GM13977 (cell line): ENCODE measurements around the gene TYMP.
"Not testable (repeated sequence)": the region's sequence is repeated elsewhere in the genome, so short reads cannot be mapped to it uniquely, and the experiment has no call there.

ENCODE experiments used
- DNase-seq: peaks from one replicate; pipeline ENCODE4 v3.0.0; 2012; ENCODE audit warnings: low spot score
- CTCF ChIP-seq: IDR thresholded peaks from 2 replicates; pipeline ENCODE4 v1.5.1; 2012; ENCODE audit warnings: mild to moderate bottlenecking, control low read depth; ENCODE audit not compliant: insufficient read depth; ENCODE audit errors: extremely low read depth, missing control alignments
- in situ Hi-C: fragments of 300-500 bp; cut with MboI; formaldehyde crosslinking; loops from one replicate; pipeline ENCODE4 v1.12.0; 2022; ENCODE audit warnings: low sequenced_read_pairs, low pct_unique_long_range_greater_than_20kb, mixed read lengths, inconsistent platforms; ENCODE audit not compliant: unreplicated experiment

TYMP gene

DNA sequence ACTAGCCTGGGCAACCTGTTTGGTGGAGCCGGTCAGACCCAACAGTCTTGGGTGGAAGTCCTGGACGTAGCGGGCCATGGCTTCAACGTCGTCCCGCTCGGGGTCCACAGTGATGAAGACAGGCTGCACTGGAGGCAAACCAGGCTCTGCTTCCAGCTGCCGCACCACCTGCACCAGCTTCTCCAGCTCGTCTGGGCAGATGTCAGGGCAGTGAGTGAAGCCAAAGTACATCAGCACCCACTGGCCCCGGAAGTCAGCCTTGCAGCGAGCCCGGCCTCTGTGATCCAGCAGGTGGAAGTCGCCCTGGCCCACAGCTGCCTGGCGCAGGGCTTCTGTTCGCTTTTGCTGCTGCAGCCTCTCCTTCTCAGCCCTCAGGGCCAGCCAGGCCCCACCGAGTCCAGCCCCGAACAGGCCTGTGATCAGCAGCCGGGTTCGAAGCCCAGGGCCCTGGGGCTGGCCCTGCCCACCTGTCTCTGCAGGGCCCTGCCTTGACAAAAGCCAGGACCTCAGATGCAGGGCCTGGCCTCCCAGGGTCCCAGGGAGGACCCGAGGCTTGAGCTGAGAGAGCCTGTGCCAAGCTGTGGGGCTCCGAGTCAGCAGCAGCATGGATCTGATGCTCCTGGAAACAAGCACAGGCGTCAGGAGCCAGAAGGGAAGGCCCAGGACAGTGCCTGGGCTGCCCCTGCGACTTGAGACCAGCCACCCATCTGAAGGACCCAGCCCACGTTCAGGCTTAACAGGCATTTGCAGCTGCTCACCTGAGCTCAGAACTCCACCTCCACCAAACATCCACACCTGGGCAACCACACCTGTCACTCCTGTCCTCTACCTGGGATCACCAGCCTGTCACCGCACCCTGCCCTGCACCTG is 5.8 kb downstream of the TYMP start:
- in situ Hi-C loops = no loop called here
- TF ChIP-seq CTCF = no peak

GRCh38 chr22:50523458-50523805 is 6.4 kb downstream of the TYMP start:
- no peak for DNase-seq
- in situ Hi-C loops = no loop called here
- no peak for TF ChIP-seq CTCF

More for the DNA sequence above, 5.8 kb downstream of the TYMP start:
- no peak for DNase-seq

DNA sequence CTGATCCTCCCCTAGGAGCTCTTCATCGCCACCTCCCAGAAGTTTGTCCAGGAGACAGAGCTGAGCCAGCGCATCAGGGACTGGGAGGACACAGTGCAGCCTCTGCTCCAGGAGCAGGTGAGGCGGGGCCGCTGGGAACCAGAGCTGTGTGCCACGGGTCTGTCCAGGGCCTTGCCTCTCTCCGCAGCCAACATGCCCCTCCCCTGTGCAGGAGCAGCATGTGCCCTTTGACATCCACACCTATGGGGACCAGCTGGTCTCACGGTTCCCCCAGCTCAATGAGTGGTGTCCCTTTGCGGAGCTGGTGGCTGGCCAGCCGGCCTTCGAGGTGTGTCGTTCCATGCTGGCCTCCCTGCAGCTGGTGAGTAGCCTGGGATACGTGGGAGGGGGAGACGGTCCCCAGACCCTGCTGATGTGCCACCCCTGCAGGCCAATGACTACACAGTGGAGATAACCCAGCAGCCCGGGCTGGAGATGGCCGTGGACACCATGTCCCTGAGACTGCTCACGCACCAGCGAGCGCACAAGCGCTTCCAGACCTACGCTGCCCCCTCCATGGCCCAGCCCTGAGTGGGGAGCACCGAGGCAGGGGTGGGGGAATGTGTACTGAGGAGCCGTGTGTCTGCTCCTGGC is 6.9 kb downstream of the TYMP start:
- no peak for TF ChIP-seq CTCF
- no peak for DNase-seq
- in situ Hi-C loops = no loop called here

DNA sequence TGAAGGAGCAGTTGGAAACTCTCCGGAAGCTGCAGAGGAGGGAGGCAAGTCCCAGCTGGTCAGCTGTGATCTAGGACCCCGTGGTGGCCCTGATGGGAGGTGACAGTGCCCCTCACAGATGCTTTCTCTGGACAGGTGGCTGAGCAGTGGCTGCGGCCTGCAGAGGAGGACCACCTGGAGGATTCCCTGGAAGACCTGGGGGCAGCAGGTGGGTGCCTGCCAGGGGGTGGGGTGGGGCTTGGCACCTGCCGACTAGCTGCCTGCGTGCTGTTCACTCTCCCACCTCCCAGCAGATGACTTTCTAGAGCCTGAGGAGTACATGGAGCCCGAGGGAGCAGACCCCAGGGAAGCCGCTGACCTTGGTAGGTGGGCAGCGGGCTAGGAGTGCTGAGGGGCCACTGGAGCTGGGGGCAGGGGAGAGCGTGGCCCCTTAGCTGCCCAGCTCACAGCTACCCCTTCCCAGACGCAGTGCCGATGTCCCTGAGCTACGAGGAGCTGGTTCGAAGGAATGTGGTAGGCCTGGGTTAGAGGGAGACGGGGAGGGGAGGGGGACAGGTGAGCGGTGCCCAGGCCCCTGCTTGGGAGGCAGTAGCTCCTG is 7.5 kb downstream of the TYMP start:
- no peak for DNase-seq
- in situ Hi-C loops = no loop called here
- TF ChIP-seq CTCF = no peak

DNA sequence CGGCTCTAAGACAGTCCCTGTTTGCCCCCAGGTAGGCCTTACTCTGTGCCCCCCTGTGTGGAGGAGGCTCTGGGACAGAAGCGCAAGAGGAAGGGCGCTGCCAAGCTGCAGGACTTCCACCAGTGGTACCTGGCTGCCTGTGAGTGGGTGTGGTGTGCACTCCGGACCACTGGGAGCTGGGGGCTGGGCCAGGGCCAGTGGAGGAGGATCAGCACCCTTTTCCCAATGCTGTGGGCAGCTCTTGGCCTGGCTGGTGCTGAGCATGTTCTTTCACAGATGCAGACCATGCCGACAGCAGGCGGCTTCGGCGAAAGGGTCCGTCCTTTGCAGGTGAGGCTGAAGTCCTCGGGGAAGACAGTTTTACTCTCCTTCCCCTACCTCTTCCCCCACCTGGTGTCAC is 8.1 kb downstream of the TYMP start:
- in situ Hi-C loops = no loop called here
- no peak for TF ChIP-seq CTCF
- no peak for DNase-seq

- in situ Hi-C loops = no loop called here
- TF ChIP-seq CTCF = no peak
- no peak for DNase-seq
Measured at GRCh38 chr22:50520826-50521453, 8.9 kb downstream of the TYMP start.

DNA sequence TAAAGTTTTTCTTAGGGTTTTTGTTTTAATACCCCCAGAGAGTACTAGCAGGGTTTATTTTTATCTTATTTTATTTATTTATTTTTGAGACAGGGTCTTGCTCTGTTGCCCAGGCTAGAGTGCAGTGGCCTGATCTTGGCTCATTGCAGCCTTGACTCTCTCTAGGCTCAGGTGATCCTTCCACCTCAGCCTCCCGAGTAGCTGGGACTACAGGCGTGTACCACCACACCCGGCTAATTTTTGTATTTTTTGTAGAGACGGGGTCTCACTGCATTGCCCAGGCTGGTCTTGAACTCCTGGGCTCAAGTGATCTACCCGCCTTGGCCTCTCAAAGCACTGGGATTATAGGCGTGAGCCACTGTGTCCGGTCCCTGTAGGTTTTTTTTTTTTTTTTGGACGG is 9.6 kb downstream of the TYMP start:
- in situ Hi-C loops, DNase-seq: not testable (repeated sequence)
